Osteoblast (primary cell): ENCODE measurements around the gene SYNE1. TPM values are rescaled to one million over a fixed set of nuclear protein-coding genes. Genes with fewer than 3 reads are reported as not detected.

Experiments
- DNase-seq: peaks from one replicate; pipeline ENCODE4 v3.0.0; 2011; ENCODE audit warnings: low spot score, mixed read lengths; ENCODE audit not compliant: insufficient read length; ENCODE audit errors: missing footprints
- H2AFZ ChIP-seq: 2 replicates; pipeline ENCODE4 v1.6.0; 2011; ENCODE audit warnings: mild to moderate bottlenecking, low read length
- H3K27ac ChIP-seq: 2 replicates; pipeline ENCODE4 v1.5.1; 2011; ENCODE audit warnings: mild to moderate bottlenecking, low read depth, low read length, moderate library complexity
- H3K27me3 ChIP-seq: 2 replicates; pipeline ENCODE4 v1.6.0; 2012; ENCODE audit warnings: mild to moderate bottlenecking, control low read depth, inconsistent platforms, low read length, moderate library complexity; ENCODE audit not compliant: insufficient read depth
- H3K36me3 ChIP-seq: 2 replicates; pipeline ENCODE4 v1.5.1; 2011; ENCODE audit warnings: mild to moderate bottlenecking, low read length, control low read depth, moderate library complexity; ENCODE audit not compliant: insufficient read depth
- H3K4me1 ChIP-seq: 2 replicates; pipeline ENCODE4 v1.5.1; 2011; ENCODE audit warnings: mild to moderate bottlenecking, low read length, control low read depth, moderate library complexity; ENCODE audit not compliant: insufficient read depth
- H3K4me2 ChIP-seq: 2 replicates; pipeline ENCODE4 v1.6.0; 2011; ENCODE audit warnings: mild to moderate bottlenecking, low read length; ENCODE audit not compliant: insufficient read depth
- H3K4me3 ChIP-seq: fragments of 200-600 bp; sonication (generic); 3 replicates; pipeline ENCODE4 v1.5.1; 2012; ENCODE audit warnings: mild to moderate bottlenecking, low read length, inconsistent platforms; ENCODE audit not compliant: insufficient read depth
- H3K79me2 ChIP-seq: 2 replicates; pipeline ENCODE4 v1.6.0; 2012; ENCODE audit warnings: mild to moderate bottlenecking, low read length, control low read depth, inconsistent platforms; ENCODE audit not compliant: insufficient read depth
- H3K9me3 ChIP-seq: 2 replicates; pipeline ENCODE4 v1.5.1; 2011; ENCODE audit warnings: low read depth, low read length, control low read depth
- H4K20me1 ChIP-seq: 2 replicates; pipeline ENCODE4 v1.6.0; 2012; ENCODE audit warnings: mild to moderate bottlenecking, low read length, control low read depth; ENCODE audit not compliant: insufficient read depth
- CTCF ChIP-seq: IDR thresholded peaks from 2 replicates; pipeline ENCODE4 v1.5.1; 2011; ENCODE audit warnings: mild to moderate bottlenecking, low read depth, low read length, moderate library complexity; ENCODE audit errors: extremely low read depth
- total RNA-seq: library from RNA; depleted of rRNA; stranded (reverse); fragments of >200 nt; gene quantifications from 2 replicates; pipeline ENCODE4 v1.2.3, GENCODE V29; 2012

SYNE1 gene
- total RNA-seq, 1 donor, result 240 TPM

DNA sequence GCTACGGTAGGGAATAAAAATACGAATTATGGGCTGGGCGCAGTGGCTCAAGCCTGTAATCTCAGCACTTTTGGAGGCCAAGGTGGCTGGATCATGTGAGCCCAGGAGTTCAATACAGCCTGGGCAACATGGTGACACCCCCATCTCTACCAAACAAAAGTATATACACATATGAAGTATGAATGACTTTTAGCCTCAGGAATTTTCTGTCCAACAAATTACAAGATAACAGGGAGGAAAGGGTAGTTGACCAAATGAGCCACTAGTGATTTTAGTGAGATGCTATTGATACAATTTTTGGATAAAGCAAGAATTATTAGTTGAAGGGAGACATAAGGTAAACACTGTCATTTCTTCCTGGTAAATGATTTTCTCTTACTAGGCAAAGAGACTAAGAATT lies 328.2 kb downstream of the SYNE1 start:
- H2AFZ ChIP-seq, result no peak overlapping the region
- no peak overlapping the region for H3K27ac ChIP-seq
- peaks cover 66% of the 10 kb centered on the region for H3K36me3 ChIP-seq
- no peak overlapping the region for H3K4me2 ChIP-seq
- no peaks in the 10 kb centered on the region for H3K79me2 ChIP-seq
- no peaks in the 10 kb centered on the region for H3K9me3 ChIP-seq
- H4K20me1 ChIP-seq, result no peaks in the 10 kb centered on the region
- no peak for TF ChIP-seq CTCF
- H3K4me3 ChIP-seq, result no peak overlapping the region
- peaks cover 7% of the 10 kb centered on the region for H3K4me1 ChIP-seq
- no peaks in the 10 kb centered on the region for H3K27me3 ChIP-seq
- no peak for DNase-seq

DNA sequence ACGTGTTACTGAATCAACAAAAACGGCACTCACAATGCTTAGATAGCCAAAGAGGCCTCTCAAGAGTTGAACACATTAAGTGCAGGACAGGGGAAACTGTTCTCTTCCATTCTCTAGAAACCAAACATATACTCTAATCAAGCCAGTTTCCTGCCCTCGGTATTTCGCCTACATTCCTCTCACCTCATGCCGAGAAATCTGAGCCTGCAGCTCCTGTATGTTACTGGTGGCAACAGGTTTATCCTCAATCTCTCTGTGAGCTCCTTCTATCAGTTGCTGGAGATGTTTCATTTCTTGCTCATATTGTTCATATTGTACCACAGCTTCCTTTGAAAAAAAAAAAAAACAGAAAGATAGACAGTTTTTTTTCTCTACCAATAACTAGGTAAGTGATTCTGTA lies 328.9 kb downstream of the SYNE1 start:
- Histone ChIP-seq H3K36me3 (peaks cover 67% of the 10 kb centered on the region), H3K27me3 (no peaks in the 10 kb centered on the region), H3K27ac (no peak overlapping the region), H4K20me1 (no peaks in the 10 kb centered on the region), H3K4me3 (no peak overlapping the region), H3K79me2 (no peaks in the 10 kb centered on the region), H3K4me1 (no peaks in the 10 kb centered on the region), H3K9me3 (no peaks in the 10 kb centered on the region), H2AFZ (no peak overlapping the region), H3K4me2 (no peak overlapping the region)
- TF ChIP-seq CTCF, result no peak
- peak; percentile 3 for DNase-seq

DNA sequence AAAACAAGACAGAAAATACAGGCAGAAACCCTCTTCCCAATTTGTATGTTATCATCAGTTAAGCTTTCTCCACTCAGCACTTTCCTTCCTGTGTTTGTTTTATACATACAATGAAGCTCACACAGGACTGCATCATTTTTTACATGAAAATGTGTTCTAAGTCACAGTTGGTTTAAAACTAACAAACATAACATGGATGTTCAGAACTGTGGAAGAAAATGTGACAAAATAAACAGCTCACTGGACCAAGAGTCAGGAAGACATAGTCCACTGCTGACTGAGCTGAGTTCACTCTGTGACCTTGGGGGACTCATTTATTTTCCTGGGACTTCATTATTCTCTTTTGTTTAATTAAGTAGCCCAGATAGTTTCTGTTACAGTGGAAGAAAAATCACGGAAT lies 331.5 kb downstream of the SYNE1 start:
- Histone ChIP-seq H3K79me2 (peaks cover 5% of the 10 kb centered on the region), H3K4me2 (no peak overlapping the region), H3K36me3 (peaks cover 62% of the 10 kb centered on the region), H3K4me3 (no peak overlapping the region), H3K4me1 (peaks cover 15% of the 10 kb centered on the region), H2AFZ (no peak overlapping the region), H3K9me3 (no peaks in the 10 kb centered on the region), H4K20me1 (no peaks in the 10 kb centered on the region), H3K27ac (no peak overlapping the region), H3K27me3 (no peaks in the 10 kb centered on the region)
- TF ChIP-seq CTCF, result no peak
- DNase-seq, result no peak

DNA sequence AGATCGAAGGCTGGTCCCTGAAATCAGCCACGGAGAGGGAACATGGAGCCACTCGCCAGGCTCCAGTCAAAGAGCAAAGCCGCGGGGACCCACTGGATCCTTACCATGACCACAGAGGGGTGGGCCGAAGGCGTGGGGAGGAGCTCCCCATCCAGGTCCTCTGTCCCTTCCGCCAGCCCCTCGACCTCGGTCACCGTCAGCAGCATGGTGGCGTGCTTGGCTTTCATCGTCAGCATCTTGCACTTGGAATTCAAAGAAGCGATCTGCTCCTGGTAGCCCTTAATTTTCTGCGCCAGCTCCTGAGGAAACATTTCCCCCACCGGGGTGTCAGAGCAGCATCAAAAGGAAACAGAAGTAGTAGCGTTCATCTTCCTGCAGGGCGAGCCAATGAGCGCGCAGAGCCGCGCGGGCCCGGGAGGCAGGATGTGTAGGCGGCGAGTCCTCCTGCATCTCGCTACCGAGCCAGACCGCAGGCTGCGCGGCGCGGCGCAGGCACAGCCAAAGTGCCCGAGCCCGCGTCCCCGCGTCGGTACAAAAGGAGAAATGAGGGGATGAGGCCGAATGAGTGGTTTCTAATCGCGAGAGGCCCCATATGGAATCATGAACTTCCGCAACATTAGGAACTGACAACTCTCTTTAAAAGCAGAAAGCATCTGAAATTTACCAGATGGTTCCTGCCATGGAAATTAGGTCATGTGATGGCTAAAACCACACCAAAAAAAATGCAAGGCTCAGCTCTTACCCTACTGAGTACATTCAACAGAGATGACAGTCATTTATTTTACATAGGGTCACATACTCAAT lies 335.2 kb downstream of the SYNE1 start:
- H3K9me3 ChIP-seq, result no peaks in the 10 kb centered on the region
- TF ChIP-seq CTCF, result peak; percentile 44
- peak; percentile 93 for DNase-seq
- H3K36me3 ChIP-seq, result peaks cover 41% of the 10 kb centered on the region
- peaks cover 15% of the 10 kb centered on the region for H3K4me1 ChIP-seq
- peak overlapping the region; percentile 83 for H3K27ac ChIP-seq
- H3K79me2 ChIP-seq, result peaks cover 13% of the 10 kb centered on the region
- no peaks in the 10 kb centered on the region for H4K20me1 ChIP-seq
- peak overlapping the region; percentile 92 for H3K4me2 ChIP-seq
- no peaks in the 10 kb centered on the region for H3K27me3 ChIP-seq
- H3K4me3 ChIP-seq, result peak overlapping the region; percentile 79
- peak overlapping the region; percentile 78 for H2AFZ ChIP-seq
